Limb (tissue), 2 donors: ENCODE measurements around the gene ZNF213.
"Not testable (repeated sequence)": the region's sequence is repeated elsewhere in the genome, so short reads cannot be mapped to it uniquely, and the experiment has no call there.

Experiments used
- DNase-seq, 2 donors: peaks; one replicate each; pipeline ENCODE4 v3.0.0-alpha.2; 2016; ENCODE audit errors: extremely low spot score in 2 of 2

ZNF213 gene

DNA sequence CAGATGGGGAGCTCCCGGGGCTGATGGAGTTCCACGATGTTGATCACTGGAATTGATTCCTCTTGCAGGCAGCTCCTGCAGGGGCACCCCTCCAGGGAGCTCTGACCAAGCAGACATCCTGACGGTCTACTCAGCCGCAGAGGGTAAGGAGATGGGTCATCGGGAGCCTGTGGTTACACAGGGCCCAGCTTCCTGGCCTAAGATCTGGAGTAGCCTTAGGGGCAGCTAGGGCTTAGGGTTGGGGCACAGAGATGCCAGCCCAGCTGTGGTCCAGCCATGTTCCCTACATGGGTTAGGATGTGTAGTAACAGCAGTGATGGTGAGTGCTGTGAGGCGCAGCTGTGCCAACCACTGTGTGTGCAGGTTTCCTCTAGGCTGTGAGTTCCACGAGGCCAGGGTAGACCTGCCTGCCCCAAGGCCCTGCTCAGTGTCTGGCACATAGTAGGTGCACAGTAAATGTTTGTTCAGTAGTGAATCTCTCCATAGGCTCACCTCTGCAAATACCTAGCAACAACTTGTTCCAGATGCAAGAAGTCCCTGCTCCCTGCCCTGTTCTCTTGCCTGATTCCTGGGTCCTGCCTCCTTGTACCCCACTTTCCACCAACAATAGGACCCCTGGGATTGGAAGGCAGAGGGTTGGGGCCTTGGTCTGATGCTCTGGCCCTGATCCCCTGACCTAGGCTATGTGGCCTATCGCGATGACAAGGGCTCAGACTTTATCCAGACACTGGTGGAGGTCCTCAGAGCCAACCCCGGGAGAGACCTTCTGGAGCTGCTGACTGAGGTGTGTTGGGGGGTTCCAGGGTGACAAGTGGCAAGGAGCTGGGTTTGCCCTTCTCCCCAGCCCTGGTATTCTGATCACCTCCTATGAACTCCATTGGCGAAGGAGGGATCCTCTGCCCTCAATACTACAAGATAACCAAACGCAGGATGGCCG is 13.7 kb downstream of the ZNF213 start:
- no peak for DNase-seq

DNA sequence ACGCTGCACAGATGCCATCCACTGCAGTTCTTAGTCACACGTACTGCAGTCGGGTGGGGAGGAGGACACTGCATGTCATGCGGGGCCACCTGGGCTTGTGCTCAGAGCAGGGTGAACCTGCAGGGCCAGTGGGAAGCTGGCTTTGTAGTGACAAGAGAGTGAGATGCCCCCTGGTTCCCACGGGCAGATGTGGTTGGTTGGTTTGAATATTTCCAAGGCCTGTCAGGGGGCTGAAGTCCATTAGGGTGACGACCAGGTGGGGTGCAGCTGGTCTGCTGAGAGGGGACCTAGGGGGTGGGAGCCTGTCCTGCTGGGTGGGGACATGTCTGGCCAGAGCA is 14.3 kb downstream of the ZNF213 start:
- no peak for DNase-seq

- peak; percentile 30 to 82 for DNase-seq
Observed at GRCh38 chr16:3149630-3150345, 15.0 kb downstream of the ZNF213 start.

- peak; percentile 96 to 99 for DNase-seq
Observed at GRCh38 chr16:3150346-3151218, 15.8 kb downstream of the ZNF213 start.

- DNase-seq: peak in 1 of 2 donors; percentile 42
Observed at GRCh38 chr16:3152027-3152276, 17.1 kb downstream of the ZNF213 start.

GRCh38 chr16:3152277-3152990 is 17.6 kb downstream of the ZNF213 start:
- peak; percentile 72 to 93 for DNase-seq

DNA sequence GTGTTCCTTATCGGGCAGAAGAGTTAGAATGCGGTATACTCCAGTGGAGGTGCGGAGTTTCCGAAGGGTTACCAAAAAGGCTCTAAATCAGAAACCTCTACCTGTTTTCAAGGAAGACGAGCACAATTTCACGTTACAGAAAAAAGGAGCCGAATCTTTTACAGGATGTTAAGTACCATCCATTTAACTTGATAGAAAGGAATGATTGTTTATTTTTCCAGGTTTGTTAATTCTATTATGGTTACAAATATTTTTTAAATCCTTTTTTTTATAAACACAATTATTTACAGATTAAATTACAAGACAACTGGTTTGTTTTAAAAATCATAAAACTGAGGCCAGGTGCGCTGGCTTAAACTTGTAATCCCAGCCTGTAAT is 18.2 kb downstream of the ZNF213 start:
- no peak for DNase-seq

DNA sequence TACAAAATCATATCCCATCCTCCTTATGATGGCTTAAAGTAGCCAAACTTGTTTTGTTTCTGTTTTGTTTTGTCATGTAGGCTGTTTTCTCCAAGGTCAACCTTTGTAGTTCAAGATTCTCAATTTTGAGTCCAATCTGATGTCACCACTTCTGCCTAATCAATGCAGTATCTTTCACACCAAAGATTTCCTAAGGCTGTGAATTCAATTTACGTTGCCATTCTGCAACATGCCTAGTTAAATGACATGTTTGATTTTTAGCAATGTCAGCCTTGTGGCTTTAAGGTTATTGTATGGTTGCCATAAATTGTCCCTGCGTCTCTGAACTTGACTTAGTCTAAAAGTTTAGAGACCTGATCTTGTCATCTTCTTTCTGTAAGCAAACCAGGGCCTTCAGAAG is 20.4 kb downstream of the ZNF213 start:
- no peak for DNase-seq

- no peak for DNase-seq
Observed at GRCh38 chr16:3155972-3156371, 21.1 kb downstream of the ZNF213 start.

- DNase-seq: peak; percentile 60 to 84
Observed at GRCh38 chr16:3157229-3158025, 22.6 kb downstream of the ZNF213 start.

GRCh38 chr16:3158026-3158509 is 23.2 kb downstream of the ZNF213 start:
- no peak for DNase-seq

- peak; percentile 54 to 84 for DNase-seq
Observed at GRCh38 chr16:3158510-3159314, 23.9 kb downstream of the ZNF213 start.

DNA sequence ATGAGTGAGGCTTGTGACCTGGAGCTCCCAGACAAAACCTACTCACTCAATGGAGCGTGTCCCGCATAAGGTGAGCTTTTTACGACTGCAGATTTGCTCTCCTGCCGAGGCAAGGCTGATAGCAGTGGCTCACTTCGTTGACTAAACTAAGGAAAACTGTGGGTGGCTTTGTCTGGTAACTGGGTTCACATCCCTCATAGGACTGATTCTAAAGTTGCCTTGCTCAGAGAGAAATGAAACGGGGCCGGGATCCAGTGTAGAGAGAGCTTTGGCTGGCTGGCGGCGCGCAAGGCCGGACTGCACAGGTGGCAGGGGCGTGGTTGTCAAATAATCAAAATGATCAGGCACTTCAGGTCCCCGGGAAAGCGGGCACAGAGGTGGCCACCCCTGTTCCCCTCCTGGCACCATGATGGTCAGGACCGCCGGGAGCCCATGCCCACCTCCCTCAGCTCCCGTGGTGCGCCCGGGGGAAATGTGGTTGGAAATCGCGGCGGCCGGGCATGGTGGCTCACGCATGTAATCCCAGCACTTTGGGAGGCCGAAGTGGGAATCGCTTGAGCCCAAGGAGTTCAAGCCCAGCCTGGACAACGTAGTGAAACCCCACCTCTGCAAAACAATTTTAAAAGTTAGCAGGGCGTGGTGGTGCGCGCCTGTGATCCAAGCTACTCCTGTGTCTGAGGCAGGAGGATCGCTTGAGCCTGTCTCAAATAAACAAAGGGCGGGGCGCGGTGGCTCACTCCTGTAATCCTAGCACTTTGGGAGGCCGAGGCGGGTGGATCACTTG is 26.6 kb downstream of the ZNF213 start:
- peak in 1 of 2 donors; percentile 24 for DNase-seq

DNA sequence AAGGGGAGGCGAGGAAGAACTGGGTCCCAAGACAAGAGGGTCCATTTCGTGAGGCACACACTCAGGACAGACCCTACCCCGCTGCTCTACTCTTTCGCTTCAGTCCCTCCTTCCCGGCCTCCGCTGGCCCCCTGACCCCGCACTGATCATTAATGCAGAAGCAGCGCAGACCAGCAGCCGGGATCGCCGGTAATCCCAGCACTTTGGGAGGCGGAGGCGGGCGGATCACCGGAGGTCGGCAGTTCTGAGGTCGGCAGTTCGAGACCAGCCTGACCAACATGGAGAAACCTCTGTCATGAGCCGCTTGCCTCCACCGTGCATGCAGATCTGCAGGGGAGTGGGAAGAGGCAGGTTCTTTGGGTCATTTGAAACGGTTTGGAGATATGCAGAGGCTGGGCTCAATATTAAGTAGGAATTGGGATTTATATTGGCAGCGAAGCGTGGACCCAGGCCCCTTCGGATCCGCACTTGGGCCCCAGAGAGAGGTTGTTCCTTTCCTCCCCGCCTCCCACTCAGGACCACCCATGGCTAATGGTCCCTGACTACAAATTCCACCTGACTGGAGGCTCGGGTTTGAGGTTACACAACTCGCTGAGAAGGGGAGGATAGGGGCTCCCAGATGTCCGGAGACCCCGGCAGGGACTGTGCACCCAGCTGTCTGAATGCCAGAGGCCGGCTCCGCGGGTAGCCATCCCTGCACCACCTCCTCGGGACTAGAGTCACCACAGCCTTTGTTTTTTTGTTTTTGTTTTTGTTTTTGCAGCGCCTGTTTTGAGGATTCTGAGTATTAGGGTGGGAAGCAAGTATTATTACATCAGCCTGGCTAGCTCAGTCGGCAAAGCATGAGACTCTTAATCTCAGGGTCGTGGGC is 29.5 kb downstream of the ZNF213 start:
- DNase-seq: no peak

- DNase-seq: no peak
Observed at GRCh38 chr16:3165111-3165822, 30.4 kb downstream of the ZNF213 start.

DNA sequence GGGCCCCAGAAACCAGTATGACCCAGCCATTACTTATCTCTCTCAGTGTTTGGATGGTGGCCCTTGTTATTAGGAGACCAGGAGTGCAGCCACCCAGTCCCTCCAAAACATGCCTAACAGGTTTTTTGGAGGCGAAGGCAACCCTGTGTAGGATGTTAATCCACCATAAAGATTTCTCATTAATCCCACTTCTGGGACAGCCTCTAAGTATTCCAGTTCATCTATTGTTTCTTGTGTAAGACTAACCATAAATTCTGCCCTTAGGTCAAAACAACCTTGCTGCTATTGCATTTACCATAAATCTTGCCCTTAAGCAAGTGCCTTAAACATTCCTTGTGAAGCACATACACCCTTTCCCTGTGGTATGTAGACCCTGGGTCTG is 31.7 kb downstream of the ZNF213 start:
- DNase-seq: no peak

DNA sequence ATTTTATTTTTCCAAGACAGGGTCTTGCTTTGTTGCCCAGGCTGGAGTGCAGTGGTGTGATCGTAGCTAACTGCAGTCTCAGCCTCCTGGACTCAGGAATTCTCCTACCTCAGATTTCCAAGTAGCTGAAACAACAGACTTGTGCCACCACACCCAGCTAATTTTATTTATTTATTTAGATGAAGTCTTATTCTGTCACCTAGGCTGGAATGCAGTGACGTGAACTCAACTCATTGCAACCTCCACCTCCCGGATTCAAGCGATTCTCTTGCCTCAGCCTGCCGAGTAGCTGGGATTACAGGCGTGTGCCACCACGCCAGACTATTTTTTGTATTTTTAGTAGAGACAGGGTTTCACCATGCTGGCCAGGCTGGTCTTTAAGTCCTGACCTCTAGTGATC is 33.9 kb downstream of the ZNF213 start:
- DNase-seq: not testable (repeated sequence)
